NCI-H446 (cell line): ENCODE measurements around the gene CT45A1.
"Not testable (repeated sequence)": the region's sequence is repeated elsewhere in the genome, so short reads cannot be mapped to it uniquely, and the experiment has no call there.

ENCODE experiments used
- DNase-seq, 2 experiments: peaks; one replicate each; lab custom pipeline; 2025; lab: John Stamatoyannopoulos, UW

The CT45A1 gene

GRCh38 chrX:135713183-135713689 lies at the start of gene CT45A1:
Gene CT45A1, plus strand, starts transcription at chrX:135713639. Its CDS starts 5,302 bp downstream, at chrX:135718941.
- DNase-seq: peak in 1 of 2 experiments; percentile 4

GRCh38 chrX:135672979-135673378 lies 40.5 kb upstream of the CT45A1 start:
- not testable (repeated sequence) for DNase-seq

- no peak for DNase-seq
Observed at GRCh38 chrX:135688137-135688536, 25.3 kb upstream of the CT45A1 start.

GRCh38 chrX:135695471-135695870 lies 18.0 kb upstream of the CT45A1 start:
- no peak for DNase-seq

GRCh38 chrX:135697601-135698000 lies 15.8 kb upstream of the CT45A1 start:
- DNase-seq: no peak

GRCh38 chrX:135698924-135699323 lies 14.5 kb upstream of the CT45A1 start:
- no peak for DNase-seq

GRCh38 chrX:135707880-135708279 lies 5.6 kb upstream of the CT45A1 start:
- DNase-seq: peak in 1 of 2 experiments; percentile 20

GRCh38 chrX:135713795-135714194 lies 356 bp downstream of the CT45A1 start:
- DNase-seq: no peak

GRCh38 chrX:135734666-135735065 lies 21.2 kb downstream of the CT45A1 start:
- not testable (repeated sequence) for DNase-seq

- DNase-seq: no peak
Observed at GRCh38 chrX:135737366-135738071, 24.1 kb downstream of the CT45A1 start.

- DNase-seq: no peak
Observed at GRCh38 chrX:135740681-135741149, 27.3 kb downstream of the CT45A1 start.

GRCh38 chrX:135741192-135741715 lies 27.8 kb downstream of the CT45A1 start:
- no peak for DNase-seq

GRCh38 chrX:135744739-135745138 lies 31.3 kb downstream of the CT45A1 start:
- DNase-seq: not testable (repeated sequence)

GRCh38 chrX:135768091-135768490 lies 54.7 kb downstream of the CT45A1 start, which contains the start of gene CT45A3:
Gene CT45A3, minus strand, starts transcription at chrX:135768191. Its CDS starts 3,747 bp downstream, at chrX:135764444.
- DNase-seq: not testable (repeated sequence)
